ENCODE measurements around the gene ELOVL5.
A peak's percentile ranks its signal among the peaks of the same experiment; 100 is the strongest.
"Not testable (repeated sequence)": the region's sequence is repeated elsewhere in the genome, so short reads cannot be mapped to it uniquely, and the experiment has no call there.

ELOVL5 gene

GRCh38 chr6:53358440-53359094 is 9.8 kb upstream of the ELOVL5 start:
- DNase-seq = peak; percentile 53

GRCh38 chr6:53357576-53358360 is 9.0 kb upstream of the ELOVL5 start:
- no peak for DNase-seq

- DNase-seq = no peak
These were observed 4.9 kb upstream of the ELOVL5 start for GRCh38 chr6:53353624-53354023.

- DNase-seq = no peak
These were observed 3.6 kb upstream of the ELOVL5 start for GRCh38 chr6:53352360-53352759.

- DNase-seq = no peak
These were observed 501 bp upstream of the ELOVL5 start for GRCh38 chr6:53349209-53349693.

- peak; percentile 43 for DNase-seq
These were observed 804 bp downstream of the ELOVL5 start for GRCh38 chr6:53347921-53348370.

GRCh38 chr6:53347250-53347920 is 1.4 kb downstream of the ELOVL5 start:
- peak; percentile 29 for DNase-seq

- DNase-seq = not testable (repeated sequence)
These were observed 2.7 kb downstream of the ELOVL5 start for GRCh38 chr6:53346049-53346448.

- DNase-seq = no peak
These were observed 3.8 kb downstream of the ELOVL5 start for GRCh38 chr6:53344969-53345368.

- no peak for DNase-seq
These were observed 5.7 kb downstream of the ELOVL5 start for GRCh38 chr6:53343092-53343491.

- DNase-seq = no peak
These were observed 6.5 kb downstream of the ELOVL5 start for GRCh38 chr6:53342217-53342616.

GRCh38 chr6:53340536-53340935 is 8.2 kb downstream of the ELOVL5 start:
- DNase-seq = no peak

- no peak for DNase-seq
These were observed 9.3 kb downstream of the ELOVL5 start for GRCh38 chr6:53339424-53339823.

- no peak for DNase-seq
These were observed 10.4 kb downstream of the ELOVL5 start for GRCh38 chr6:53338304-53338703.

GRCh38 chr6:53336070-53336469 is 12.7 kb downstream of the ELOVL5 start:
- DNase-seq = no peak

- DNase-seq = no peak
These were observed 13.3 kb downstream of the ELOVL5 start for GRCh38 chr6:53335224-53335994.

- DNase-seq = no peak
These were observed 15.0 kb downstream of the ELOVL5 start for GRCh38 chr6:53333439-53334408.

GRCh38 chr6:53331678-53332077 is 17.1 kb downstream of the ELOVL5 start:
- DNase-seq = no peak

- DNase-seq = no peak
These were observed 18.6 kb downstream of the ELOVL5 start for GRCh38 chr6:53330137-53330536.

GRCh38 chr6:53328375-53328774 is 20.4 kb downstream of the ELOVL5 start:
- no peak for DNase-seq

GRCh38 chr6:53327017-53327395 is 21.7 kb downstream of the ELOVL5 start:
- no peak for DNase-seq
